ENCODE results near the gene PITPNC1. TPM values are rescaled to one million over a fixed set of nuclear protein-coding genes. Genes with fewer than 3 reads are reported as not detected.

Gene PITPNC1
- total and polyA plus RNA-seq, 2 of the 13 experiments (the other 11 are each of a cell fraction or from before 2014, with no cell fraction given) = 4.1 to 5.7 TPM

DNA sequence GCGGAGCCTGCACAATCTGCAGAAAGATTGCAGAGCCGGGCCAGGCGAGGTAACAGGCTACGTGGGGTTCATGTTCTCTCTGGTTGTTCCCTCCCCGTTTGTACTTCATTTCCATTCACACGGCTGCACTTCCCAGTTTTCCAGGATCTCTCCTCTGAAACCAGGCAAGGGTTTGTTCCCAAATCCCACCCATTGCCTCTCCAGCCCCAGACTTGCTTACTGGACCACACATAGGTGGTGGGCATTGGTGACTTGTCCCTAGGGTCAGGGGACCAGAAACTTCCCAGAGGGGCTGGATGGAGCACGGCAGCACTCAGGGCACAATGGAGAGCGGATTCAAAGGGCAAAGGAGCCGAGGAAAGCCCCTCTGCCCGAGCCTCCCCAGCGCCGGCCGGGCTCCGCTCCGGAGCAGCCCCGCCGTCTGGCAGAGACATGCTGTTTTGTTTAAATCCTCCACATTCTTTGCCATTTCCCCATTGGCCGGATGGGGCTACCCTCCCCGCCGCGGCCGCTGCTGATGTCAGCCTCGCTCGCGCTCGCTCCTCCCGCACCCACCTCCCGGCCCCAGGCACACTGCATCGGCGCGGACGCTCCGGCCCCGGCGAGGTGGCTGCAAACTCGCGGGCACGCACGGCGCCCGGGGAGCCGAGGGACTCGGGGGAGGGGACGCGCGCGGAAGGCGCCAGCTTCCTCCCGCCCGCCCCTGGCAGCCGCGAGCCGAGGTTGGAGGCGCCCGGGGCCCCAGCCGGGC, at the start of gene PITPNC1 (continued):
- TF ChIP-seq CENPX (CRISPR knock-in tag; IDR thresholded peaks at IDR 0.05) = no peak
- no peak for TF ChIP-seq SCMH1 (CRISPR knock-in tag; IDR thresholded peaks at IDR 0.05; ENCODE audit: borderline replicate concordance)
- TF ChIP-seq KDM5B (CRISPR knock-in tag; IDR thresholded peaks at IDR 0.05; ENCODE audit: borderline replicate concordance) = peak; percentile 73; the same call in 1 of the 2 replicates
- no peak for TF ChIP-seq HDAC6 (IDR thresholded peaks at IDR 0.05; ENCODE audit: low read depth, low read length)
- no peak; the same call in 1 of the 2 replicates for TF ChIP-seq GFI1 (CRISPR knock-in tag; IDR thresholded peaks at IDR 0.05; ENCODE audit: borderline replicate concordance)
- peak; percentile 63 for TF ChIP-seq ZNF619 (CRISPR knock-in tag; IDR thresholded peaks at IDR 0.05)
- TF ChIP-seq YEATS2 (CRISPR knock-in tag; IDR thresholded peaks at IDR 0.05; ENCODE audit: borderline replicate concordance) = no peak; the same call in 1 of the 2 replicates
- peak; percentile 68; the same call in 1 of the 2 replicates for TF ChIP-seq TFDP2 (CRISPR knock-in tag; IDR thresholded peaks at IDR 0.05)
- TF ChIP-seq PRDM15 (CRISPR knock-in tag; IDR thresholded peaks at IDR 0.05) = 0 out of 2 replicates have a peak, but pooled peaks have one; percentile 63
- no peak for TF ChIP-seq ZNF652 (CRISPR knock-in tag; IDR thresholded peaks at IDR 0.05; ENCODE audit: borderline replicate concordance, low read depth)
- TF ChIP-seq CTCF (CRISPR knock-in tag; IDR thresholded peaks at IDR 0.05) = peak; percentile 48
- peak; percentile 87 for TF ChIP-seq HDAC1 (CRISPR knock-in tag; IDR thresholded peaks at IDR 0.05)
- TF ChIP-seq FOXO4 (CRISPR knock-in tag; conservative IDR thresholded peaks at IDR 0.05) = 0 out of 2 replicates have a peak, but pooled peaks have one; percentile 84
- 0 out of 2 replicates have a peak, but pooled peaks have one; percentile 16 for TF ChIP-seq ZMYM3 (CRISPR knock-in tag; IDR thresholded peaks at IDR 0.05)
- TF ChIP-seq, protein P1, sequence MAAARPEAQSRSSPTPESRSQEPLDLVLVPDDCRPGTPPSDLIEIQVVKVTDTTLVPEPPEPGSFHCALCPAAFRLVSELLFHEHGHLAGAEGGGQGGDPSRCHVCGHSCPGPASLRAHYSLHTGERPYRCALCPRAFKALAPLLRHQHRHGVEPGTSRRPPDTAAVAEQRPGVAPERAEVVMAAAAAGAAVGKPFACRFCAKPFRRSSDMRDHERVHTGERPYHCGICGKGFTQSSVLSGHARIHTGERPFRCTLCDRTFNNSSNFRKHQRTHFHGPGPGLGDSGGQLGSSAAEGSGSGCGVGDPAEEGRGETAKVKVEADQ (CRISPR knock-in tag; IDR thresholded peaks at IDR 0.05; ENCODE audit: borderline replicate concordance) = no peak
- no peak for TF ChIP-seq GRHL1 (CRISPR knock-in tag; conservative IDR thresholded peaks at IDR 0.05)
- TF ChIP-seq ZNF224 (CRISPR knock-in tag; IDR thresholded peaks at IDR 0.05) = no peak
